ENCODE data around the gene HMGB3.

- TF ChIP-seq IRF3 (IDR thresholded peaks at IDR 0.05; ENCODE audit: low read depth, low read length) (no peak), EZH2phosphoT487 (IDR thresholded peaks at IDR 0.05; ENCODE audit: borderline replicate concordance, low read depth) (no peak), SMC3 (IDR thresholded peaks at IDR 0.05; ENCODE audit: low read depth, low read length) (no peak), RAD21 (IDR thresholded peaks at IDR 0.05; ENCODE audit: low read length) (no peak), USF2 (IDR thresholded peaks at IDR 0.05; ENCODE audit: borderline replicate concordance, low read depth, low read length) (no peak), CTCF (IDR thresholded peaks at IDR 0.05) (no peak), RFX5 (IDR thresholded peaks at IDR 0.05; ENCODE audit: low read length) (no peak), NFIC (IDR thresholded peaks at IDR 0.05; ENCODE audit: borderline replicate concordance) (no peak), REST (IDR thresholded peaks at IDR 0.05; ENCODE audit: low read depth, low read length) (no peak), GABPA (IDR thresholded peaks at IDR 0.05; ENCODE audit: low read depth) (no peak), POLR2AphosphoS5 (IDR thresholded peaks at IDR 0.05; ENCODE audit: low read depth, low read length) (no peak)
These were observed 30.1 kb downstream of the HMGB3 start for GRCh38 chrX:151013164-151013743.

Data from SK-N-SH (cell line).